H1 (cell line): ENCODE data around the gene PRRG2. TPM values are rescaled to one million over a fixed set of nuclear protein-coding genes. Genes with fewer than 3 reads are reported as not detected.

Source experiments
- CTCF ChIA-PET: fragments of 300-600 bp; sonication (Branson Sonifier 250); formaldehyde crosslinking; loops from one replicate; lab custom pipeline; 2021; ENCODE audit not compliant: partially characterized antibody; lab: Charles Lee
- POLR2A ChIA-PET: fragments of 300-600 bp; sonication (Branson Sonifier 250); formaldehyde crosslinking; loops from one replicate; lab custom pipeline; 2021; ENCODE audit warnings: inconsistent platforms; ENCODE audit not compliant: partially characterized antibody; lab: Charles Lee
- DNase-seq, 2 experiments: peaks; one replicate each; pipeline versions ENCODE4 v3.0.0 to v3.0.0-alpha.2; 2010 to 2022; ENCODE audit warnings: low spot score in 2 of 2, low read depth in 1 of 2, mixed read lengths in 1 of 2
- FAIRE-seq: peaks from 2 replicates; lab custom pipeline; 2011; peaks lifted over from hg19 to GRCh38; lab: Jason Lieb, UNC
- H2AFZ ChIP-seq: 2 replicates; pipeline ENCODE4 v1.8.1; 2012; ENCODE audit warnings: low read length, inconsistent platforms
- H2AK5ac ChIP-seq: 2 replicates; pipeline ENCODE4 v1.6.1; 2013; ENCODE audit warnings: low read depth, low read length
- H2BK120ac ChIP-seq: replicated peaks from 2 replicates; pipeline ENCODE3; 2013; ENCODE audit warnings: low read depth, low read length, inconsistent platforms
- H2BK12ac ChIP-seq: 2 replicates; pipeline ENCODE4 v1.6.1; 2013; ENCODE audit warnings: low read depth, low read length
- H2BK15ac ChIP-seq: 2 replicates; pipeline ENCODE4 v1.6.1; 2013; ENCODE audit warnings: low read length
- H2BK20ac ChIP-seq: 2 replicates; pipeline ENCODE4 v1.6.1; 2013; ENCODE audit warnings: low read length
- H2BK5ac ChIP-seq: 2 replicates; pipeline ENCODE4 v1.6.1; 2013; ENCODE audit warnings: low read depth, low read length
- H3K14ac ChIP-seq: 2 replicates; pipeline ENCODE4 v1.6.1; 2013; ENCODE audit warnings: inconsistent platforms; ENCODE audit not compliant: insufficient read length
- H3K18ac ChIP-seq: 2 replicates; pipeline ENCODE4 v1.6.1; 2013; ENCODE audit warnings: low read length; ENCODE audit errors: extremely low read depth
- H3K23ac ChIP-seq: 2 replicates; pipeline ENCODE4 v1.6.1; 2013; ENCODE audit warnings: inconsistent platforms; ENCODE audit not compliant: insufficient read length
- H3K23me2 ChIP-seq: 2 replicates; pipeline ENCODE4 v1.6.1; 2013; ENCODE audit warnings: low read depth, low read length
- H3K27ac ChIP-seq: 2 replicates; pipeline ENCODE4 v1.6.1; 2011; ENCODE audit warnings: low read depth, low read length, inconsistent platforms
- H3K27me3 ChIP-seq, 4 experiments: replicated peaks in 1 of 4; 1 replicate in 1 of 4; 2 replicates in 3 of 4; pipeline versions ENCODE4 v1.6.1 to v1.8.1; 2011 to 2013; ENCODE audit warnings: low read length in 3 of 4, mild to moderate bottlenecking in 3 of 4, inconsistent platforms in 2 of 4, mixed read lengths in 2 of 4, moderate library complexity in 1 of 4; ENCODE audit not compliant: control insufficient read depth in 3 of 4, insufficient read depth in 3 of 4; ENCODE audit errors: extremely low read depth in 1 of 4
- H3K36me3 ChIP-seq, 4 experiments: 2 replicates each; pipeline versions ENCODE4 v1.6.1 to v1.8.1; 2011 to 2013; ENCODE audit warnings: mild to moderate bottlenecking in 4 of 4, low read length in 3 of 4, moderate library complexity in 2 of 4, control low read depth in 1 of 4, inconsistent platforms in 1 of 4; ENCODE audit not compliant: insufficient read depth in 4 of 4, control insufficient read depth in 2 of 4
- H3K4ac ChIP-seq: replicated peaks from 2 replicates; pipeline ENCODE3; 2013; ENCODE audit warnings: low read length, low read depth, mixed read lengths, inconsistent platforms; ENCODE audit not compliant: insufficient read length
- H3K4me1 ChIP-seq, 4 experiments: replicated peaks in 1 of 4; 1 replicate in 1 of 4; 2 replicates in 3 of 4; pipeline versions ENCODE4 v1.6.1 to v1.8.1; 2011 to 2013; ENCODE audit warnings: low read length in 3 of 4, inconsistent platforms in 2 of 4, mixed read lengths in 1 of 4; ENCODE audit not compliant: insufficient read depth in 4 of 4, control insufficient read depth in 3 of 4
- H3K4me2 ChIP-seq, 2 experiments: 2 replicates each; pipeline versions ENCODE4 v1.6.1 to v1.8.1; 2011 to 2013; ENCODE audit warnings: low read depth in 2 of 2, low read length in 2 of 2, control low read depth in 1 of 2, inconsistent platforms in 1 of 2, mild to moderate bottlenecking in 1 of 2; ENCODE audit not compliant: insufficient read depth in 1 of 2
- H3K4me3 ChIP-seq, 4 experiments: fragments of 200-600, 300-600 bp in 1 of 4; sonication (generic), shearing (Covaris generic), sonication (Bioruptor Twin) in 1 of 4; 2 replicates each; pipeline versions ENCODE4 v1.5.1 to v1.8.1; 2011 to 2016; ENCODE audit warnings: low read length in 4 of 4, low read depth in 3 of 4, control low read depth in 2 of 4, inconsistent platforms in 2 of 4, mild to moderate bottlenecking in 2 of 4, mixed read lengths in 1 of 4, moderate library complexity in 1 of 4; ENCODE audit not compliant: insufficient read depth in 2 of 4; ENCODE audit errors: extremely low read depth in 1 of 4
- H3K56ac ChIP-seq: replicated peaks from 2 replicates; pipeline ENCODE3; 2013; ENCODE audit warnings: low read depth, mild to moderate bottlenecking, mixed read lengths, low read length, inconsistent platforms; ENCODE audit not compliant: insufficient read length
- H3K79me1 ChIP-seq: 2 replicates; pipeline ENCODE4 v1.6.1; 2013; ENCODE audit warnings: low read depth, low read length, control low read depth
- H3K79me2 ChIP-seq, 2 experiments: 2 replicates each; pipeline versions ENCODE4 v1.6.1 to v1.8.1; 2012 to 2013; ENCODE audit warnings: low read length in 2 of 2, mild to moderate bottlenecking in 2 of 2, inconsistent platforms in 1 of 2; ENCODE audit not compliant: insufficient read depth in 2 of 2, control insufficient read depth in 1 of 2
- H3K9ac ChIP-seq, 4 experiments: replicated peaks in 1 of 4; 1 replicate in 1 of 4; 2 replicates in 3 of 4; pipeline versions ENCODE4 v1.6.1 to v1.8.1; 2011 to 2013; ENCODE audit warnings: low read depth in 3 of 4, low read length in 3 of 4, control low read depth in 2 of 4, mild to moderate bottlenecking in 2 of 4, moderate library complexity in 2 of 4, inconsistent platforms in 1 of 4; ENCODE audit errors: extremely low read depth in 1 of 4
- H3K9me3 ChIP-seq, 2 experiments: 2 replicates each; pipeline versions ENCODE4 v1.6.1 to v1.8.1; 2012 to 2013; ENCODE audit warnings: mild to moderate bottlenecking in 2 of 2, moderate library complexity in 2 of 2, control low read depth in 1 of 2, inconsistent platforms in 1 of 2, low read depth in 1 of 2, low read length in 1 of 2, mixed read lengths in 1 of 2; ENCODE audit not compliant: insufficient read depth in 2 of 2
- H4K20me1 ChIP-seq, 2 experiments: replicated peaks in 1 of 2; 2 replicates each; pipeline versions ENCODE3 to v1.8.1; 2011 to 2013; ENCODE audit warnings: inconsistent platforms in 2 of 2, low read length in 2 of 2, mild to moderate bottlenecking in 1 of 2; ENCODE audit not compliant: insufficient read depth in 2 of 2, control insufficient read depth in 1 of 2
- H4K5ac ChIP-seq: 2 replicates; pipeline ENCODE4 v1.6.1; 2013; ENCODE audit warnings: low read length, low read depth, mixed read lengths, inconsistent platforms; ENCODE audit not compliant: insufficient read length
- H4K8ac ChIP-seq: 2 replicates; pipeline ENCODE4 v1.8.0; 2013; ENCODE audit warnings: mild to moderate bottlenecking, moderate library complexity, low read length, inconsistent platforms; ENCODE audit not compliant: insufficient read depth; ENCODE audit errors: extremely low read depth
- H4K91ac ChIP-seq: replicated peaks from 2 replicates; pipeline ENCODE3; 2013; ENCODE audit warnings: low read length, mixed read lengths, inconsistent platforms; ENCODE audit not compliant: insufficient read length
- HDAC6 ChIP-seq: IDR thresholded peaks from one replicate; pipeline ENCODE4 v1.7.1; 2012; ENCODE audit warnings: low read depth, mild to moderate bottlenecking, inconsistent platforms, low read length, moderate library complexity
- MAX ChIP-seq: IDR thresholded peaks from 2 replicates; pipeline ENCODE4 v1.6.1; 2012; ENCODE audit warnings: inconsistent platforms
- SIN3A ChIP-seq, 2 experiments: IDR thresholded peaks in 1 of 2; conservative IDR thresholded peaks in 1 of 2; 2 replicates each; pipeline ENCODE4 v1.6.1; 2011 to 2012; ENCODE audit warnings: low read length in 2 of 2, improper control_type of control experiment in 1 of 2, low read depth in 1 of 2, mild to moderate bottlenecking in 1 of 2
- SP1 ChIP-seq: IDR thresholded peaks from 2 replicates; pipeline ENCODE4 v1.6.1; 2011; ENCODE audit warnings: low read depth, low read length
- TAF1 ChIP-seq: IDR thresholded peaks from 2 replicates; pipeline ENCODE4 v1.6.1; 2011; ENCODE audit warnings: mild to moderate bottlenecking, low read depth, low read length
- WGBS, 2 experiments: shearing (Covaris generic) in 1 of 2; methylation state at CpG; one replicate each; pipeline versions ENCODE4 v1.1.6 to v1.1.7; 2013 to 2015; ENCODE audit warnings: low lambda C conversion rate in 2 of 2, mixed read lengths in 2 of 2, inconsistent platforms in 1 of 2, low coverage in 1 of 2, missing lambda C conversion rate in 1 of 2; ENCODE audit not compliant: insufficient replicate concordance in 2 of 2, insufficient coverage in 1 of 2, insufficient read length in 1 of 2; ENCODE audit errors: extremely low coverage in 1 of 2, missing lambda C conversion rate in 1 of 2; 5-methylcytosine and 5-hydroxymethylcytosine counted together
- long read RNA-seq, 2 experiments: library from RNA in 1 of 2; library from capped mRNA in 1 of 2; stranded (forward); transcript quantifications; one replicate each; pipeline ENCODE4 v2.0.0, GENCODE V29; 2021; ENCODE audit warnings: inconsistent platforms in 1 of 2
- polyA minus RNA-seq, 3 experiments: library from RNA; depleted of rRNA, polyadenylated mRNA; stranded (reverse); fragments of >200 nt; gene quantifications; 1 replicate in 2 of 3; 2 replicates in 1 of 3; pipeline ENCODE4 v1.2.3, GENCODE V29; 2011
- polyA plus RNA-seq, 7 experiments: library from polyadenylated mRNA; depleted of rRNA in 3 of 7; stranded (reverse) in 5 of 7; unstranded in 2 of 7; fragments of >200 nt in 5 of 7; fragments of 200-250 nt in 2 of 7; gene quantifications; 1 replicate in 5 of 7; 2 replicates in 1 of 7; 4 replicates in 1 of 7; pipeline versions ENCODE4 v1.2.1 to v1.2.3, GENCODE V29; 2011 to 2013; ENCODE audit warnings: missing spikeins in 2 of 7, mixed read lengths in 2 of 7
- total RNA-seq: library from RNA; stranded (reverse); fragmentation: NEBNext Ultra II Directional; extraction: Animal tissue kit (Norgen Biotek cat#: 25700); gene quantifications from 2 replicates; pipeline ENCODE4 v1.2.1, GENCODE V29; 2021

The PRRG2 gene
- total RNA-seq: 4.1 and 5.7 TPM in 2 replicates
- 5.6 and 6.3 TPM in 2 replicates for polyA plus RNA-seq (2011; rRNA removed)
- 6.0 TPM for polyA plus RNA-seq (2011; cell fraction: cytosol; rRNA removed)
- polyA plus RNA-seq (2011; cell fraction: nucleus; rRNA removed): 6.0 TPM
- polyA plus RNA-seq (2012, experiment 1 of 2): 3.9 to 5.8 TPM (median 4.4 TPM) in 4 replicates
- 6.8 TPM for polyA plus RNA-seq (2012, experiment 2 of 2)
- polyA plus RNA-seq (2013, experiment 1 of 2): 6.7 TPM
- 8.3 TPM for polyA plus RNA-seq (2013, experiment 2 of 2)
- 2.1 and 3.6 TPM in 2 replicates for polyA minus RNA-seq (2011; rRNA and poly(A)+ RNA removed)
- polyA minus RNA-seq (2011; cell fraction: cytosol; rRNA and poly(A)+ RNA removed): 1.9 TPM
- polyA minus RNA-seq (2011; cell fraction: nucleus; rRNA and poly(A)+ RNA removed): 6.6 TPM
- long read RNA-seq, experiment 1, partial matches to known transcripts: 1 of 4 reads
- long read RNA-seq, experiment 1, other reads (novel, unspliced or antisense): 0 of 4 reads
- long read RNA-seq, experiment 2, partial matches to known transcripts: 0 of 5 reads
- long read RNA-seq, experiment 2, other reads (novel, unspliced or antisense): 3 of 5 reads

- Histone ChIP-seq H3K27me3 (no peaks in the 10 kb centered on the region), H4K91ac (peak within 1 kb of the TSS; percentile 36), H3K4me2 (peak within 1 kb of the TSS; percentile 75 to 90), H4K8ac (peak within 1 kb of the TSS; percentile 72), H2BK20ac (no peak within 1 kb of the TSS), H3K79me2 (peaks cover 5 to 31% of the 10 kb centered on the region in 2 experiments), H2BK5ac (0 out of 2 replicates have a peak within 1 kb of the TSS, but pooled peaks have one; percentile 86), H3K27ac (peak within 1 kb of the TSS; percentile 51; the same call in 1 of the 2 replicates), H3K18ac (peak within 1 kb of the TSS; percentile 75; the same call in 1 of the 2 replicates), H3K9me3 (no peaks in the 10 kb centered on the region), H4K20me1 (peaks cover 0 to 1% of the 10 kb centered on the region in 2 experiments), H4K5ac (no peak within 1 kb of the TSS), H3K56ac (no peak within 1 kb of the TSS), H3K36me3 (no peaks in the 10 kb centered on the region), H3K23ac (no peak within 1 kb of the TSS), H2AK5ac (0 out of 2 replicates have a peak within 1 kb of the TSS, but pooled peaks have one; percentile 34), H3K23me2 (peaks cover 4% of the 10 kb centered on the region), H3K79me1 (peaks cover 2% of the 10 kb centered on the region; the same call in 1 of the 2 replicates), H3K4me1 (peaks cover 3 to 19% (median 8%) of the 10 kb centered on the region in 4 experiments), H3K14ac (no peak within 1 kb of the TSS), H2BK120ac (no peak within 1 kb of the TSS), H3K9ac (peak within 1 kb of the TSS; percentile 55 to 90 (median 83)), H3K4me3 (peak within 1 kb of the TSS; percentile 87 to 99 (median 92)), H3K4ac (peak within 1 kb of the TSS; percentile 50), H2BK15ac (peak within 1 kb of the TSS; percentile 88; the same call in 1 of the 2 replicates), H2AFZ (peak within 1 kb of the TSS; percentile 63; the same call in 1 of the 2 replicates), H2BK12ac (no peak within 1 kb of the TSS)
- 32% methylated on average over 13 of the region's 15 CpGs; no CpG with 5 or more reads in 1 of the 2 experiments for WGBS, 2 experiments
- ChIA-PET POLR2A (interaction anchor here (0.6 to 5.4 kb wide), 36 partner anchors 9 to 289 kb away, joined by 3 to 45 read pairs (median 6); partner anchors contain the start of genes BCL2L12, IRF3, PRMT1 and PRR12), CTCF (interaction anchor here (0.6 to 6.4 kb wide), 7 partner anchors 11 to 74 kb away, joined by 3 to 55 read pairs (median 3); no protein-coding TSS in a partner anchor)
- TF ChIP-seq SP1 (peak; percentile 25; the same call in 1 of the 2 replicates), HDAC6 (no peak), TAF1 (peak; percentile 21; the same call in 1 of the 2 replicates), MAX (0 out of 2 replicates have a peak, but pooled peaks have one; percentile 22), SIN3A (conservative IDR thresholded peaks at IDR 0.05 in 1 of 2, IDR thresholded peaks at IDR 0.05 in 1 of 2; ENCODE audit: low read depth in 1 of 2, low read length in 2 of 2) (0 out of 4 replicates have a peak, but pooled peaks of 1 of the 2 experiments have one; percentile 29)
- FAIRE-seq (no peak), DNase-seq (peak in 1 of 2 experiments; percentile 72)
Observed at GRCh38 chr19:49581007-49581508, at the start of gene PRRG2. TSS of gene PRRG2 (plus strand) at chr19:49581316. CDS start at chr19:49583220, 1,904 bp downstream.
